Ureter (tissue), 1 donor: Measurements from ENCODE around the gene SMPDL3B. TPM values are rescaled to one million over a fixed set of nuclear protein-coding genes. Genes with fewer than 3 reads are reported as not detected.
"Not testable (repeated sequence)": the region's sequence is repeated elsewhere in the genome, so short reads cannot be mapped to it uniquely, and the experiment has no call there.

Source experiments
- DNase-seq: peaks from one replicate; pipeline ENCODE4 v3.0.0-alpha.2; 2020; ENCODE audit warnings: low spot score
- total RNA-seq: library from RNA; stranded (reverse); gene quantifications from one replicate; pipeline ENCODE4 v1.2.4, GENCODE V29; 2023
- donor health status: DM: yes; HTN: yes; CAD: no.

SMPDL3B gene
- total RNA-seq, 1 donor from 2014 or later: 0.83 TPM

DNA sequence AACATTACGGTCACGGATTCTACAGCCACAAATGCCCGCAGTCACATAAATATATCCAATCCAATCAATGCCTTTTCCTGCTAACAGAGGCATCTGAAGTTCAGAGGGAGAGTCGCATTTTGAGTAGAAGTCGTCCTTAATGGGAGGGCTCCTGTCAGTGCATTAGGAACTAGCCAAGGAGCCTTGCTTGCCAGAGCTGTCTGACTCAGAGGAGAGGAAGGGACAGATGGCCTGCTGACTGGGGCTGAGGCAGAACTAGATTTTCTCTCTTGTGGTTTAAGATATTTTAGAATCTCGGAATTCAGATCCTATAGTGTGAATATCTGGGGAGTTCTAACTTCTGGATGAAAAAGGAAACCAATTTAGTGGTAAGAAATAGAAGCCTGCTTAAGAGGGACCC lies 35.6 kb downstream of the SMPDL3B start:
- no peak for DNase-seq

DNA sequence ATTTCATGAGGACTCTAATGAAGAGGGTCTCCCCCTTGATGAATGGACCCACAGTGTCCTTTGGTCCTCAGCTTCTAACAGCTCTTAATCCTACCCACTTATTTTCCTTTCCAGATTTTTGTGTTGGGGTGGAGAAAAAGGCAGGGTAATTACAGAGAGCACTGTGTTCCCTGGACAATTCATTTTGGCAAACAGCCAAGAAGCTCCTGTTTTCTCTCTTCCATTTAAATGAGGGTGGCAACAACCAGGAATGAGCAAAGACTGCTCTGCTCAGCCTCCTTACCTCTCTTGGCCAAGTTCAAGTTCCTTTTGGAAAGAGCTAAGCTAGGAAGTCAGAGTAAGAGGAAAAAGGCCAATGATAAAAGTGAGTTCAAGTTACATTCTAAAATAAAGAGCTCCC lies 36.9 kb downstream of the SMPDL3B start:
- DNase-seq: no peak

DNA sequence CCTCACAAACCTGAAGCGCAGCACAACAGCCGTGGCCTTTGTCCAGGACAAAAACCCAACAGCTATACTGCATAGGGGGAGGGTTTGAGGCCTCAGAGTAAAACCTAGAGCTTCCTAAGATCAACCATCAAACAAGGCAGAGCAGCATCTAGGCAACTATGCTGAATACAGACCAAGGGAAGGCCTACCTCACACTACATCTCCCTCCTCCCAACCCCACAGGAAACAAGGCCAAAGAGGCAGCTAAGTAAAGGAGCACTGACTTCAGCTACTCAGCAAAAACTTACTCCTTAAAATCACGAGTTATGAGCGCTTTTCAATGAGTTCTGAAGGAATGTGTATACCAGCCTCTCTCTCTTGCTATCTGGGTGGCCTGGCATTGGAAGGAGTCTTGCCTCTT lies 37.3 kb downstream of the SMPDL3B start:
- no peak for DNase-seq

DNA sequence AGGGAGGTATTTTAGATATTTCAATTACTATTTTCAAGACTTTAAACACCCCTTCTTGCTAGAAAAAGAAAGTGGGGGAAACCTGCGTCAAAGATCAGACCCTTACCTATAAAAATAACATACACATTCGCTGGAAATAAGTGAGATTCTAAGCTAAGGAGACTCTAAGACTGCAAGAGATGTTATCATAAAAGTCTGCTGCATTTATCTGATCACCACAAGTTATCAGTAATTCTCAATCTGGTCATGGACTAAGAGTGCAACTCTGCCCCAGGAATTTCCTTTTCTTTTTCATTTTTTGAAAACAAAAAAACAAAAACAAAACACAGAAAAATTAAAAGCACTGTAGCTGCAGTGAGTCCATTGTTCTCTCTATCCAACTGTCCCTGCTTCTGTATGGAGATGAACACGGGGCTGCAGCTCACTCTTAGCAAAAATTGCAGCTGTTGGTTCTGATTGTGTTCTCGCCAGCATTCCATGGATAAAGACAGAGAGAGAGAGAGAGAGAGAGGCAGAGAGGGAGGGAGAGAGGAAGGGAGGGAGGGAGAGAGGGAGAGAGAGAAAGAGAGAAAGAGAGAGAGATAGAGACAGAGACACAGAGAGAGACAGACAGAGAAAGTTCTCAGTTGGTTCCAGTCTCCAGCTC lies 39.1 kb downstream of the SMPDL3B start:
- DNase-seq: no peak

DNA sequence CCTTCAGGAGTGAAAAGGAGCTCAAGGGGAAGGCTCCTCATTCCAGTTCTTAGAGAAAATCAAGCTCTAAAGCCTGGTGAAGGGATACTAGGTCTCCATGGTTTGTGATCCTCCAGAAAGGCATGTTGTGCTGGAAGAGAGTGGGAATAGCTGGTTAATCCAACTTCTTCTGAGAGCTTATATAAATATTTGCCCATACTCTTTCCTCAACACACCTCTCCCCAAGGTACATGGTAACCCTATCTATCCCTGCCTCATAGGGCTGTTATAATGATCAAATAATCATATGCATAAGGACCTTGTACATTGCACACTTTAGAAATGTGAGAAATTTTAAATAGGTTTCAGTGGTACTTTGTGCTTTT lies 39.6 kb downstream of the SMPDL3B start:
- DNase-seq: no peak

DNA sequence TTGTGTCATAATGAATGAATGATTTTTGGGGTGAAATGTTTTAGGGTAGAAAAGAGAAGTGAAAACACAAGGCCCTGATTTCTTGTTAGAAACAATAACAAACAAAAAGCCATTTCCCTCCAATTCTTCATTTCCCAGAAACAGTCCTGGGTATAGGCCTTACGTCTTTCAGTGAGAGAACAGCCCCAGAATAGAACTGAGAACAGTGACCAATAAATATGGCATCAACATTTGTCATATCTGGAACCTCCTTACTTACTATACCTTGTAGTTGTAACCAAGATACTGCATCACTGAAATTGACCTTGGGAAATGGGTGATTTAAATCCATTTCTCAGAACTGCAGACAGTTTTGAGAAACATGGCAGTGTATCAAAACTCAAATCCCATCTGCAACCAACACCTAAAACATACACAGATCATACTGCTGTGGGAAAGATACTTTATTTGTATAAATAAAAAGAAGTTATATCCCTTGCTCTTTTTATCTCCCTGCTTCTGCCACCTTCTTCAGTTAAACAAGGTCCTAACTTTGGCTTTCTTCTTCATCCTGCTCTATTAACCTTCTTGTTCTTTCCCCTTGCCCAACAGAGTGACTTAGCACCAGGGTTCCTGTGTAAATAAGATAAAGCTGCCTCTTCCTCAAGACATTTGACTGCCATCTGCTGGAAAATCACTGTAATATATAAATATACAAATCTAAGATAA lies 44.5 kb downstream of the SMPDL3B start:
- DNase-seq: no peak

DNA sequence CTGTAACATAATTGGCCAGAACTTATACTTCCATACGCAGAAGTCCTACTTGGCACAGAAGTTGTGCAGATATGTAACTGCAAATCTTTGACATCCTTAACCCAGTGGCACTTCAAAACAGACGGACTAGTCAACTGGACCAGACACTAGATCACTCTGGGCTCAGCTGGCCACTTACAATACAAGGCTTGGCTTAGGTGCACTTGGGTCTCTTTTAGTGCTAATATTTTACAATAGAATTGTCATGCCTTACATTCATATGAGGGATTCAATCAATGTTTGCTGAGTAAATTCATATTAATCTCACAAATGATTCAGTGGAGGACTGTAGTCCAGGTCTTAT lies 45.0 kb downstream of the SMPDL3B start:
- DNase-seq: no peak

DNA sequence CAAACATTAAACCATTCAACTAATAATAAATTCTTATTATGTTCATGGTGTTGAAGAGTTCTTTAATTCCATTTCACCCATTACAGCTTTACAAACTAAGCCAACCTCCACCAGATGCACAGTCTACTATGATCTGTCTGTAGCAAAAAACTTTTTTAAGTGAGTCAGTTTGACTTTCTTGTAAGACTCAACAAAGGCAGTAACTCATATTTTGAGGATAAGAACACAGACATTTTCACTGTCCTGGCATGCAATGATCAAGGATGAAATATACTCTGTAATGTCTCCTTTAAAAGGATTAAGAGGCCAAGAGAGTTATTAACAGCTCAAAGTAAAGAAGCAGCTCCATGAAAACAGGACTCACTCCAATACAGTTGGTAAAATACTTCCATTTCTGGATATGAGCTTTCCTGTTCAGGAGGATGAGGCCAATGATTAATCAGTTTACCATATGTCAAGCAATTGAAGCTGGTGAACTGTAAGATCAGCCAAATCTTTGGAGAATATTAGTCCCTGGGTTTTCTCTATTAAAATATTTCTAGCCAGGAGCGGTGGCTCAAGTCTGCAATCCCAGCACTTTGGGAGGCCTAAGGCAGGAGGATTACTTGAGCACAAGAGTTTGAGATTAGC lies 45.5 kb downstream of the SMPDL3B start:
- no peak for DNase-seq

DNA sequence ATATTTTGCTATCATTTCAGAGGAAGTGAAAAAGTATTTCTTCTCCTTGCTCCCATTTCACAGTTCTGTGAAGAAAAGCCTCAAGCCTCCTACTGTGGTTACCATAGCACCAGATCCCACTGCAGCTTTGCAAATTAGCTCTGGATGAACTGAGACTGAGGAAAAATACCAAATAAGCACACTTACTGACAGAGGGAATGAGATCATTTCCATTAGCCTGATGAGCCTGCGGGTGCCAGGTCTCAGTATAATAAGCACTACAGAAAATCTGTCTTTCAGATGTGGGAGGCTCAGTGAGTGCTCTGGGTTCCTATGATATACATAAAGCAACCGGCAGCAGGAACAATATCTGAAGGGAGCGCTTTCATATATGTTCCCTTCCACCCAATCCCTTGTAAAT lies 46.3 kb downstream of the SMPDL3B start:
- no peak for DNase-seq

DNA sequence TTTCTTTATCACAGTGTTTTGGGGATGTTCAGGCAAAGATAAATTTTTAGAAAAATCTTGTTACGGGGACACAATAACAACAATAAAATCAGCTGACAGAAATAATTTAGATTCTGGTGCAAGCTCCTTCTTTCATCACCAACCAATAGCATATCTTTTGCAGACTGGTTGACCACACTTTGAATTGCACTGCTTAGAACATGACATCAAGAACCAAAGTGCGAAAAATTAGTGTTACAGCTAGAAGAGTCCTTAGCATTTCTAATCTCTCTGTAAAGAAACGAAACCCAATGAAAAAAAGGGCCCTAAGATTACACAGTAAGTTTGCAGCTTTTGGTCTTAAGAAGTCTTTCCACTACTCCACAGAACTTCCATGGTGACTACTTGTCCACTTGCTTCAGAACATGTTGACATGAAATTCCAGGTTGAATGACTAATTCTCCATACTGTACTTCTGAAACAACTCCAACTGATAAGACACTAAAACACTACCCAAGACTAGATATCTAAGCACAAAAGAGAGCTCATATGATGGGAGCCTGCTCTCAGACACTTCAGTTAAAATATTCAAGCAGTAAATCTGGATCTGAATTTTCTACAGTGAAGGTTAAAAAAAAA lies 56.2 kb downstream of the SMPDL3B start:
- no peak for DNase-seq

DNA sequence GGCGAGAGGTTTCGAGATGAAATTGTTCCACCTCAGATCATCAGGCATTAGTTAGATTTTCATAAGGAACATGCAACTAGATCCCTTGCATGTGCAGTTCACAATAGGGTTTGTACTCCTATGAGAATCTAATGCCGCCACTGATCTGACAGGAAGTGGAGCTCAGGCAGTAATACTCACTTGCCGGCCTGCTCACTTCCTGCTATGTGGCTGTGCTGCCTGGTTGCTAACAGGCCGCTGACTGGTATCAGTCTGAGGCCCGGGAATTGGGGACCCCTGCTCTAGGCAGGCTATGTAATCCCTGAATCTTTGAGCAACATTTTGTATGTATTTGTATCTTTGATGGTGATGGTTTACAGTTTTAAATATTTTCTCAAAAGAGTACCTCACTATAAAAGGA lies 57.5 kb downstream of the SMPDL3B start:
- DNase-seq: no peak

DNA sequence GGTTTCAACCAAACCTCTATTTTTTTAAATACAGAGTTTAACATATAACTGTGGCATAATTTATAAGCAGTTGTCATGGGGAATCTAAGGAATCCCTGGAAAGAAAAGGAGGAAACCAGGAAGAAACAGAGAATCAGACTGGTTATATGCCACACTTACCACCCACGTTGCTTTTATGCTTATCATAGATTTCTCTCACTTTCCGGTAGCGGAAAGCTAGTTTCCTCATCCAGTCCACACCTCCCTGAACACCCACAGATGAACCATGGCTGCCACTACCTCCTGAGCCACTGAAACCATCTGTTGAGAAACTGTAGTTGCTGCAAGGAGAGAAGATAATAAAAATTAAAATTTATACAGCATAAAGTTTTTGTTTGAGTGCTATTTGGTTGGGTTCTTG lies 58.4 kb downstream of the SMPDL3B start:
- DNase-seq: no peak

DNA sequence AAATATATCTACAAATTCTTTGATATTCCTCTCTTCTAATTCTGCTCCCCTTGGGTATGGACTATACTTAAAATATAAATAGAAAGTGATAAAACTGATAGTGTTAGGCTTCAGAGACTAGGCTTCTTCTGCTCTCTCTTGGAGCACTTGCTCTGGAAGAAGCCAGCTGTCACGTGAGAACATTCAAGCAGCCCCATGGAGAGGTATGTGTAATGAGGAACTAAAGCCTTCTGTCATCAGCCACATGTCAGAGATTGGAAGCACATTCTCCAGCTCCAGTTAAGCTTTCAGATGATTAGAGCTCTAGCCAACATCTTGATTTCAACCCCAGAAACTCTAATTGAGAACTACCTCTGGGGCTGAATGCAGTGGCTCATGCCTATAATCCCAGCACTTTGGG lies 59.3 kb downstream of the SMPDL3B start:
- DNase-seq: no peak

DNA sequence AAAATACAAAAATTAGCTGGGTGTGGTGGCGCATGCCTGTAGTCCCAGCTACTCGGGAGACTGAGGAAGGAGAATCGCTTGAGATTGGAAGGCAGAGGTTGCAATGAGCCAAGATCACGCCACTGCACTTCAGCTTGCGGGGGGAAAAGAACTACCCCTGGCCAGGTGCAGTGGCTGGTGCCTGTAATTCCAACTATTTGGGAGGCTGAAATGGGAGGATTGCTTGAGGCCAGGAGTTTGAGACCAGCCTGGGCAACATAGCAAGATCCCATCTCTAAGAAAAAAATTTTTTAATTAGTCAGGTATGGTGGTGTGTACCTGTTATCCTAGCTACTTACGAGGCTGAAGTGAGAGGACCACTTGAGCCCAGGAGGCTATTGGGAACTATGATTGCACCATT lies 59.7 kb downstream of the SMPDL3B start:
- not testable (repeated sequence) for DNase-seq

DNA sequence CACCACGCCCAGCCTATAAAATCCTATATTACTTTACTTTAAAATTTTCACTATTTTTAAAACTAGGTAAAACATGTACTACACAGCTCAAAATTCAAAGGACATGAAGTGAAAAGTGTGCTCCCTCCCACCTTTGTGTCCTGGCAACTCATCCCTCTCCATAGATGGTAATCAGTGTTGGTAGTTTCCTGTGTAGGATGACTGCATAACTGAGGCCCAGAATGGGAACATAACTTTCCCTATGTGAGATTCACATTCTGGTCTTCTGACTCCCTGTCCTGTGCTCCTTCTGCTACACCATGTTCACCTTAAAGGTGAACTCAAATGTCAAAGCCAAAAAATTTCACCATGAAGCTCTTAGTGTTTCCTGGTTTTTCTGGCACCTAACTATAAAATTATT lies 64.3 kb downstream of the SMPDL3B start:
- no peak for DNase-seq

DNA sequence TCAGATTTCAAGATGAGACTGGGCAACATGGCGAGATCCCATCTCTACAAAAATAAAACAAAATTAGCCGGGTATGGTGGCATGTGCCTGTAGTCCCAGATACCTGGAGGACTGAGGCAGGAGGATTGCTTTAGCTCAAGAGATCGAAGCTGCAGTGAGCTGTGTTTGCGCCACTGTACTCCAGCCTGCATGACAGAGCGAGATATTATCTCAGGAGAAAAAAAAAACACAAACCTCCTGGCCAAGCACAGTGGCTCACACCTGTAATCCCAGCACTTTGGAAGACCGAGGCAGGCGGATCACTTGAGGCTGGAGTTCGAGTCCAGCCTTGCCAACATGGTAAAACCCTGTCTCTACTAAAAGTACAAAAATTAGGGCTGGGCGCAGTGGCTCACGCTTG lies 67.8 kb downstream of the SMPDL3B start:
- DNase-seq: no peak

DNA sequence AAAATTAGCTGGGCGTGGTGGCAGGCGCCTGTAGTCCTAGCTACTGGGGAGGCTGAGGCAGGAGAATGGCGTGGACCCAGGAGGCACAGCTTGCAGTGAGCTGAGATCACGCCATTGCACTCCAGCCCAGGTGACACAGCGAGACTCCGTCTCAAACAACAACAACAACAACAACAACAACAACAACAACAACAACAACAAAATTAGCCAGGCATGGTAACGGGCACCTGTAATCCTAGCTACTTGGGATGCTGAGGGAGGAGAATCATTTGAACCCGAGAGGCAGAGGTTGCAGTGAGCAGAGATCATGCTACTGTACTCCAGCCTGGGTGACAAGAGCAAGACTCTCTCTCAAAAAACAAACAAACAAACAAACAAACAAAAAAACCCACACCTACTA lies 68.3 kb downstream of the SMPDL3B start:
- DNase-seq: not testable (repeated sequence)

Other genes with a start within 250 kb of the SMPDL3B start
- 17.5 TPM for gene FAM76A, start 209.0 kb upstream of the SMPDL3B start, total RNA-seq
- gene STX12, start 161.8 kb upstream of the SMPDL3B start, total RNA-seq: 64.6 TPM
- gene PPP1R8, start 104.2 kb upstream of the SMPDL3B start, total RNA-seq: 46.2 TPM
- 10.7 TPM for gene THEMIS2, start 62.5 kb upstream of the SMPDL3B start, total RNA-seq
- 33.3 TPM for gene RPA2, start 20.4 kb upstream of the SMPDL3B start, total RNA-seq
- gene XKR8, start 25.0 kb downstream of the SMPDL3B start, total RNA-seq: 4.6 TPM
- gene EYA3, start 153.6 kb downstream of the SMPDL3B start, total RNA-seq: 31.6 TPM
- 9.9 TPM for gene PTAFR, start 241.7 kb downstream of the SMPDL3B start, total RNA-seq